ENCODE data around the gene RPLP1.

Gene RPLP1

GRCh38 chr15:69469467-69470201 is 17.0 kb downstream of the RPLP1 start:
- DNase-seq (ENCODE audit: low spot score) = no peak

GRCh38 chr15:69472046-69472445 is 19.4 kb downstream of the RPLP1 start:
- no peak for DNase-seq (ENCODE audit: low spot score)

- DNase-seq (ENCODE audit: low spot score) = no peak
Observed at GRCh38 chr15:69472562-69472961, 19.9 kb downstream of the RPLP1 start.

GRCh38 chr15:69474291-69474690 is 21.7 kb downstream of the RPLP1 start:
- no peak for DNase-seq (ENCODE audit: low spot score)

- DNase-seq (ENCODE audit: low spot score) = no peak
Observed at GRCh38 chr15:69474846-69475455, 22.3 kb downstream of the RPLP1 start.

GRCh38 chr15:69475769-69476358 is 23.2 kb downstream of the RPLP1 start:
- DNase-seq (ENCODE audit: low spot score) = peak; percentile 74

- DNase-seq (ENCODE audit: low spot score) = no peak
Observed at GRCh38 chr15:69476704-69477473, 24.3 kb downstream of the RPLP1 start.

- peak; percentile 63 for DNase-seq (ENCODE audit: low spot score)
Observed at GRCh38 chr15:69478259-69478781, 25.7 kb downstream of the RPLP1 start.

GRCh38 chr15:69479081-69479480 is 26.5 kb downstream of the RPLP1 start:
- DNase-seq (ENCODE audit: low spot score) = no peak

GRCh38 chr15:69479971-69480370 is 27.4 kb downstream of the RPLP1 start:
- DNase-seq (ENCODE audit: low spot score) = no peak

GRCh38 chr15:69480932-69481331 is 28.3 kb downstream of the RPLP1 start:
- DNase-seq (ENCODE audit: low spot score) = no peak

GRCh38 chr15:69482686-69483256 is 30.2 kb downstream of the RPLP1 start:
- no peak for DNase-seq (ENCODE audit: low spot score)

- DNase-seq (ENCODE audit: low spot score) = no peak
Observed at GRCh38 chr15:69484837-69485236, 32.2 kb downstream of the RPLP1 start.

GRCh38 chr15:69486481-69487110 is 34.0 kb downstream of the RPLP1 start:
- no peak for DNase-seq (ENCODE audit: low spot score)

- no peak for DNase-seq (ENCODE audit: low spot score)
Observed at GRCh38 chr15:69489073-69489571, 36.5 kb downstream of the RPLP1 start.

- no peak for DNase-seq (ENCODE audit: low spot score)
Observed at GRCh38 chr15:69490356-69491037, 37.9 kb downstream of the RPLP1 start.

- no peak for DNase-seq (ENCODE audit: low spot score)
Observed at GRCh38 chr15:69491038-69491505, 38.5 kb downstream of the RPLP1 start.

GRCh38 chr15:69493406-69493805 is 40.8 kb downstream of the RPLP1 start:
- no peak for DNase-seq (ENCODE audit: low spot score)

GRCh38 chr15:69496001-69496400 is 43.4 kb downstream of the RPLP1 start:
- no peak for DNase-seq (ENCODE audit: low spot score)

- DNase-seq (ENCODE audit: low spot score) = no peak
Observed at GRCh38 chr15:69497076-69497475, 44.5 kb downstream of the RPLP1 start.

GRCh38 chr15:69497667-69498066 is 45.0 kb downstream of the RPLP1 start:
- no peak for DNase-seq (ENCODE audit: low spot score)
